ENCODE results near the gene LIPE.
"Not testable (repeated sequence)": the region's sequence is repeated elsewhere in the genome, so short reads cannot be mapped to it uniquely, and the experiment has no call there.

The LIPE gene, protein sequence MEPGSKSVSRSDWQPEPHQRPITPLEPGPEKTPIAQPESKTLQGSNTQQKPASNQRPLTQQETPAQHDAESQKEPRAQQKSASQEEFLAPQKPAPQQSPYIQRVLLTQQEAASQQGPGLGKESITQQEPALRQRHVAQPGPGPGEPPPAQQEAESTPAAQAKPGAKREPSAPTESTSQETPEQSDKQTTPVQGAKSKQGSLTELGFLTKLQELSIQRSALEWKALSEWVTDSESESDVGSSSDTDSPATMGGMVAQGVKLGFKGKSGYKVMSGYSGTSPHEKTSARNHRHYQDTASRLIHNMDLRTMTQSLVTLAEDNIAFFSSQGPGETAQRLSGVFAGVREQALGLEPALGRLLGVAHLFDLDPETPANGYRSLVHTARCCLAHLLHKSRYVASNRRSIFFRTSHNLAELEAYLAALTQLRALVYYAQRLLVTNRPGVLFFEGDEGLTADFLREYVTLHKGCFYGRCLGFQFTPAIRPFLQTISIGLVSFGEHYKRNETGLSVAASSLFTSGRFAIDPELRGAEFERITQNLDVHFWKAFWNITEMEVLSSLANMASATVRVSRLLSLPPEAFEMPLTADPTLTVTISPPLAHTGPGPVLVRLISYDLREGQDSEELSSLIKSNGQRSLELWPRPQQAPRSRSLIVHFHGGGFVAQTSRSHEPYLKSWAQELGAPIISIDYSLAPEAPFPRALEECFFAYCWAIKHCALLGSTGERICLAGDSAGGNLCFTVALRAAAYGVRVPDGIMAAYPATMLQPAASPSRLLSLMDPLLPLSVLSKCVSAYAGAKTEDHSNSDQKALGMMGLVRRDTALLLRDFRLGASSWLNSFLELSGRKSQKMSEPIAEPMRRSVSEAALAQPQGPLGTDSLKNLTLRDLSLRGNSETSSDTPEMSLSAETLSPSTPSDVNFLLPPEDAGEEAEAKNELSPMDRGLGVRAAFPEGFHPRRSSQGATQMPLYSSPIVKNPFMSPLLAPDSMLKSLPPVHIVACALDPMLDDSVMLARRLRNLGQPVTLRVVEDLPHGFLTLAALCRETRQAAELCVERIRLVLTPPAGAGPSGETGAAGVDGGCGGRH

GRCh38 chr19:42427313-42427712, at the start of gene LIPE:
Gene LIPE (minus strand): TSS chr19:42427388. CDS start chr19:42427149, 239 bp downstream.
- DNase-seq (ENCODE audit: low spot score), result no peak

DNA sequence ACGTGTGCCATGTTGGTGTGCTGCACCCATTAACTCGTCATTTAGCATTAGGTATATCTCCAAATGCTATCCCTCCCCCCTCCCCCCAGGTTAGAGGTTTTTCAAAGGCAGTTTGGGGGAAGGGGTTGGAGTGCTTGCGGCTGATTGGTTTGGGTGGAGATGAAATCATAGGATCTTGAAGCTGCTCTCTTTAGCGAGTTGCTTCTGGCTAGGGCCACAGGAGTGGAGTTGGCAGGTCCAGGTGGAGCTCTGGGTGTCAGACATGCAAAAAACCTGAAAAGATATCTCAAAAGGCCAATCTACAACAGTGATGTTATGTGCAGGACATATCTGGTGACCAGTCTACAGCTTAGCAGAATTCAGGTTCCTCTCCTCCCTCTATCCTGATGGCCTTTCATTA, 48.2 kb upstream of the LIPE start:
- no peak for DNase-seq (ENCODE audit: low spot score)

- DNase-seq (ENCODE audit: low spot score), result no peak
These were observed 47.6 kb upstream of the LIPE start for GRCh38 chr19:42474743-42475142.

DNA sequence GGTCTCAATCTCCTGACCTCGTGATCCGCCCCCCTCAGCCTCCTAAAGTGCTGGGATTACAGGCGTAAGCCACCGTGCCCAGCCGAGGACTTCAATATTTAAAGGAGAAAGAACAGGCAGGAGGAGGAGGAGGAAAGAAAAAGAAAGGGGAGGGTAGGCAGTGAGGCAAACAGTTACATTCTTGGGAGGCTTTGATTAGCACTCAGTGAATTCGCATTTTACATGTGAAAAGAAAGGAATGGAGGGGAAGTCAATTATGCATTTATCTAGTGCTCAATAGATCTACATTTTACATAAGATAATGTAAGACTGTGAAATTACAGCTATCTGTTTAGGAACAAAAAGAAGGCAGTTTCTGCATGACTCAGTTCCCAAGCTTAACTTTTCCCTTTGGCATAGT, 46.5 kb upstream of the LIPE start:
- DNase-seq (ENCODE audit: low spot score), result no peak

GRCh38 chr19:42472402-42473147, 45.4 kb upstream of the LIPE start:
- no peak for DNase-seq (ENCODE audit: low spot score)

DNA sequence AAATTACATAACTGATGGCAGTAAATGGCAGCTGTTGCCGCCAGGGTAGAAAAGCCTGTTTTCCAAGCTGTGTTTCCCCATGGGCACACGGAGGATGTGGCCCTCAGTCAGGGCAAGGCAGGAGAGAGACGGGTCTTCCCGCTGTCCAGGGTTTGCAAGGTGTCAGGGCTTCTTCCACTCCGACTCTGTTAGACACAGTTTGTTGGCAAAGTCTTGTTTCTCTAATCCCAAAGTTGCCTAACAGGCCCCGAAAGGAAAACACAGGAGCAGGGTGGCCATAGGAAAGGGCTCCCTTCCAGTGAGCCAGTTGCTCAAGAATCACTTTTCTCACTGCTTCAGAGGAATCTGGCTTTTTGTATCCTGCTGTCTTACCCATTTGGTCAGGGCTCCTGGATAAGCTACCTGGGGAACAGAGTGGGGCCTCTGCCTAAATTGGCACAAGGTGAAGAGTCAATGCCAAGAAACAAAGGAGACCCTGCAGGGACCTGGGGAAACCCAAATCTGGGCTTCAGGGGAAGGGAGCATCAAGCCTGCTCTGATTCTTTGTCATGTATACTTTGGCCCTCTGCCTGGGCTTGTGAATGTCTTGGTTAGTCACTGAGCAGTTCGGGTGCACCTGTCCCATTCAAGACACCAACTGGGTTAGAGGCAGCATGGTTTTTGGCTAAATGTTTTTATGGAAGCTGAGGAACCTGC, 44.5 kb upstream of the LIPE start:
- no peak for DNase-seq (ENCODE audit: low spot score)

GRCh38 chr19:42469311-42470235, 42.4 kb upstream of the LIPE start:
- no peak for DNase-seq (ENCODE audit: low spot score)

- DNase-seq (ENCODE audit: low spot score), result no peak
These were observed 41.1 kb upstream of the LIPE start for GRCh38 chr19:42468273-42468796.

DNA sequence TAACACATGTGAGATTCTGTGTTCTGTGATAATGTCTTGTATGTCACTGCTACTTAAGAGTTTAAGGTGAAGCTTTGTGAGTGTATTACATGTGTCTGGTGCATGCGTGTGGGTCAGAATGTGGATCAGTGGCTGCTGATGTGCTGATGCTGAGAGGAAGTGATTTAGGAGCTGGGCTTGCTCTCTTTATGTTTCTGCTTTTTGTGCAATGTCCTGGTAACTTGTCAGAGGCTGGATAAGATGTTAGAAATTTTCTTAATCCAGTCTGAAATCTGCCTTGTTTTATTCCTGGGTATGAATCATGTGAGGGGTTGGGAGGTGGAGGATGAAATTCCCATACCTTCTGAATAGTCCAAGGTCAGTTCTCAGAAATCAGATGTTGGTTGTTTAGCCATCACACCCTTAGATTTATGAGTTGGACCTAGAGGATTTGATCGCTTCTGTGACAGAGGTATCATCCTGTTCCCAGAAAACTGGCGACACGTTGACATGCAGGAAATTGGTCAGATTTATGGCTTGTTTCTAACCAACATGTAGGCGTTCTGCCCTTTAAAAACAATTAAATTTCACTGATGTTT, 40.1 kb upstream of the LIPE start:
- no peak for DNase-seq (ENCODE audit: low spot score)

GRCh38 chr19:42466521-42467182, 39.5 kb upstream of the LIPE start:
- no peak for DNase-seq (ENCODE audit: low spot score)

- DNase-seq (ENCODE audit: low spot score), result no peak
These were observed 38.7 kb upstream of the LIPE start for GRCh38 chr19:42465827-42466280.

DNA sequence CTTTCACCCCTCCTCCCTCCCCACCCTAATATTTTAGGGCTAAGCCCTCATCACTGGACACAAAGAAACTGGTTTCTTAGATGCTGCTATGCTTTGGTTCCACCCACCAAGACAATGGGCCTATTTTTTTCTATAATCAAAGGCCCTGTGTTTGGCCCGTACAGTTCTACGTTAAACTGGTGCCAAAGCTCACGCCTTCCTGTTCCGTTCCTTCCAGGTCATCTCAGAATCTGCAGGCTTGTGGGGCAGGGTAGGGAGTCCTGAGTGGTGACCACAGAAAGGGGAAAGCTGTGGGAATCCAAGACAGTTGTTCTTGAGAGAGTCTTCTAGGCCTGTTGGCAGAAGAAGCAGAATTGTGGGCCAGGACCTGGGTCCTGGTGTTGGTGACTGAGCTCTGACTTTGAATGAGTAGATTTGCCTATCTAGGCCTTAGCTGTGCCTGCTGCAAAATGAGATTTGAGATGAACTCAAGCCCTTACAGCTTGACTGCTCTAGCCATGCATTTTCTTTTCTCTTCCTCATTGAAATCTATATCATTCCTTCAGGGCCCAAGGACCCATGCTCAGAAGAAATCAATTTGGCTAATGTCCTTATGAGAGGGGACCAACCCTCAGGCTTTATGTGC, 34.6 kb upstream of the LIPE start:
- no peak for DNase-seq (ENCODE audit: low spot score)

DNA sequence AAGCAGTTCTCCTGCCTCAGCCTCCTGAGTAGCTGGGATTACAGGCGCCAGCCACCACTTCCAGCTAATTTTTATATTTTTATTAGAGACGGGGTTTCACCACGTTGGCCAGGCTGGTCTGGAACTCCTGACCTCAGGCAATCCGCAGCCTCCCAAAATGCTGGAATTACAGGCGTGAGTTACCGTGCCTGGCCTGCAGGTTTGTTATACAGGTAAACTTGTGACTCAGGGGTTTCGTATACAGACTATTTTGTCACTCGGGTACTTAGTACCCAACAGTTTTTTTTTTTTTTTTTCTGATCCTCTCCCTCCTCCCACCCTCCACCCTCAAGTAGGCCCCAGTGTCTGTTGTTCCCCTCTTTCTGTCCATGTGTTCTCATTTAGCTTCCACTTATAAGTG, 34.0 kb upstream of the LIPE start:
- DNase-seq (ENCODE audit: low spot score), result not testable (repeated sequence)

DNA sequence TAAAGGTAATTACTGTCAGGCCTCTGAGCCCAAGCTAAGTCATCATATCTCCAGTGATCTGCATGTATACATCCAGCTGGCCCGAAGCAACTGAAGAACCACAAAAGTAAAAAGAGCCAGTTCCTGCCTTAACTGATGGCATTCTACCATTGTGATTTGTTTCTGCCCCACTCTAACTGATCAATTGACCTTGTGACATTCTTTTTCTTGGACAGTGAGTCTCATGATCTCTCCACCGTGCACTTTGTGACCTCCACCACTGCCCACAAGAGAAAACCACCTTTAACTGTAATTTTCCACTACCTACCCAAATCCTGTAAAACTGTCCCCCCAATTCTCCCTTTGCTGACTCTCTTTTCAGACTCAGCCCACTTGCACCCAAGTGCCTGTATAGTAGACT, 32.7 kb upstream of the LIPE start:
- no peak for DNase-seq (ENCODE audit: low spot score)

GRCh38 chr19:42455621-42456081, 28.5 kb upstream of the LIPE start:
- no peak for DNase-seq (ENCODE audit: low spot score)

GRCh38 chr19:42455086-42455485, 27.9 kb upstream of the LIPE start:
- DNase-seq (ENCODE audit: low spot score), result no peak

GRCh38 chr19:42452590-42452989, 25.4 kb upstream of the LIPE start:
- no peak for DNase-seq (ENCODE audit: low spot score)

DNA sequence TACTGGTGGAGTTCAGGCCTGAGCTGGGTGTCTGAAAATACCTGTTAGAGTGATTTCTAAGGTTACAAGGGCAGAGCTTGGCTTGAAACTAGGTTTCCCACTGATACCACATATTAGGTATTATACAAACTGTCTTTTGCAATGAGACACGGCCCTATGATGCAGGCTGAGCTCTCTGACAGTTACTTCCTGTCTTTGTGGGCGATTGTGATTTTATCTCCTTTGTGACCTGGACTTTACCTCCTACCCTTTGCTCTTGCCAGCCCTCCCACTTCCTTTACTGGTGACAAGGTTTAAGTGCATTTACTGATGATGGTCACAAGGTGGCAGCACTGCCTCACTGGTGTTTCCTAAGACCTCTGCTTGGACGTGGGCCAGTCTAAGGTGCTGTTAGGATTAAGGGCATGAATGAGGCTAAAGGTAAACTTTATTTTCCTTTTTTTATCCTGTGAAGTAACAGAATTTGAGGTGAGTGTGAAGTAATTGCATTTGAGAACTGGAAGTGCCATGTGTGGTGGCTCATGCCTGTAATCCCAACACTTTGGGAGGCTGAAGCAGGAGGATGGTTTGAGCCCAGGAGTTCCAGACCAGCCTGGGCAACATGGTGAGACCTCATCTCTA, 23.2 kb upstream of the LIPE start:
- DNase-seq (ENCODE audit: low spot score), result peak; percentile 85
